VCaP (cell line): Measurements from ENCODE around the gene GPATCH8.
A peak's percentile ranks its signal among the peaks of the same experiment; 100 is the strongest.

Experiments
- H3K27ac ChIP-seq: fragments of 450-650 bp; 2 replicates; pipeline ENCODE4 v1.5.1; 2017
- CTCF ChIP-seq: fragments of 450-650 bp; conservative IDR thresholded peaks from 2 replicates; pipeline ENCODE4 v1.5.1; 2017; ENCODE audit warnings: mild to moderate bottlenecking, moderate library complexity

GPATCH8 gene

GRCh38 chr17:44387804-44388203 is 115.4 kb downstream of the GPATCH8 start:
- no peak for TF ChIP-seq CTCF
- no peak overlapping the region for H3K27ac ChIP-seq

DNA sequence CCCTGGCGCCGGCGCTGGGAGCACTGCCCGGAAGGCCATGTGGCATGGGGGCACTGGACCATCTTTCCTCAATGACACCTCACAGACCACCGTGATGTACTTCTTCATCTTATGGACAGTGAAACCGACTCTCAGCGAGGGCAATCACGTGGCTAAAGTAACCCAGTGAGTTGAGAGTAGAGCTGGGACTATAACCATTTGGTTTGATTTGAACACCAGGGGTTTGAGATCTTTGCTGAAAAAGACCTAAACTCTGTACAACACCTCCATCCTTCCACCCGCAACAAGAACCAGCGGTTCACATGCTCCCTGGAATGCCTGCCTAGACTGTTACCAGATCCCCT is 117.1 kb downstream of the GPATCH8 start:
- TF ChIP-seq CTCF = no peak
- peak overlapping the region; percentile 62; the same call in 1 of the 2 replicates for H3K27ac ChIP-seq

DNA sequence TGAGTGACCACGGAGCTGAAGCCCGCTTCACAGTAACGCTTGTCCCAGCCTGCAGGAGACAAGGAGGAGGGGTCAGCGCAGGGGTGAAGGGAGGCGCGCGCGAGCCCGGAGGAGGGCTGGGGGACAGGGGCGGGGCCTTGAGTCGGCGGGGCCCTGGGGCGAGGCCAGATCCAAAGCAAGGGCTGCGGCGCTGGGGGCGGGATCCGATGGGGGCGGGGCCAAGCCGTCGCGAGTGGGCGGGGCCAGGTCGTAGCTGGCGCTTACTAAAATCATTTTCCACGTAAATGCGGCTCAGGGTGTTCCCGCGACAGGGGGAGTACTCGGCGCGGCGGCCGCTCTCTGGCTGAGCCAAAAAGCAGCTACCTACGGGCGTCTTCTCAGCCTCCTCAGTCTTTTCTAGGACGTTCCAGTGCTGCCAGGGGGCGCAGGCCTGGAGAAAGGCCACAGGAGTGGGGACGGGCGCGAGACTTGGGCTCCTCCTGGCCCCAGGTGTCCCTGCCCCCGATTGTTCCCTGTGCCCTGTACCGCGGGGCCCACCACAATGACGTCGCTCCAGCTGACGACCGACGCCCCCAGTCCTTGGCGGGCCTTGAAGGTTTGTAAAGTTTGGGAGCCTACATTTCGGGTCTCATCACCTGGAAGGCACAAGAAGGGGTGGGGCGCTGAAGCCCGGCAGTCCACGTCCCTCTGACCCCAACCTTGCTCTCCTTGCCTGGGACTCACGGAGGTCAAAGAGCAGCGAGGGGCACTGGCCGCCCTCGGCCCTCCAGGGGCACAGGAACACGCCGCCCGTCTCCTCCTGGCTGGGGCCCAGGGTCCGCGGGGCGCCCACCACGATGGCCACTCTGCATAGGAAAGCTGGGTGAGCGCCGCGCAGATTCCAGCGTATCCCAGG is 117.7 kb downstream of the GPATCH8 start:
- peak overlapping the region; percentile 62 for H3K27ac ChIP-seq
- peak; percentile 36 for TF ChIP-seq CTCF

GRCh38 chr17:44384823-44385286 is 118.4 kb downstream of the GPATCH8 start:
- H3K27ac ChIP-seq = peak overlapping the region; percentile 62
- no peak for TF ChIP-seq CTCF

- no peak for TF ChIP-seq CTCF
These were observed 118.9 kb downstream of the GPATCH8 start for GRCh38 chr17:44384281-44384822.

GRCh38 chr17:44383861-44384260 is 119.3 kb downstream of the GPATCH8 start:
- TF ChIP-seq CTCF = no peak
- H3K27ac ChIP-seq = no peak overlapping the region

More at GRCh38 chr17:44384281-44384822, 118.9 kb downstream of the GPATCH8 start:
- peak overlapping the region; percentile 62; the same call in 1 of the 2 replicates for H3K27ac ChIP-seq

GRCh38 chr17:44383363-44383762 is 119.8 kb downstream of the GPATCH8 start:
- no peak for TF ChIP-seq CTCF

More at GRCh38 chr17:44383363-44383762, 119.8 kb downstream of the GPATCH8 start:
- H3K27ac ChIP-seq = no peak overlapping the region
